ENCODE measurements around the gene ELP4.

Gene ELP4

GRCh38 chr11:31641477-31642062 is 132.0 kb downstream of the ELP4 start:
- H3K4me1 ChIP-seq (ENCODE audit: control insufficient read depth, insufficient read depth, low read length): no peaks in the 10 kb centered on the region
- TF ChIP-seq ATF2 (tag by site-specific recombination; IDR thresholded peaks at IDR 0.05; ENCODE audit: low read depth) (no peak), ZNF580 (tag by site-specific recombination; IDR thresholded peaks at IDR 0.05) (no peak), IKZF3 (tag by site-specific recombination; IDR thresholded peaks at IDR 0.05) (0 out of 2 replicates have a peak, but pooled peaks have one; percentile 46), ZBTB11 (tag by site-specific recombination; conservative IDR thresholded peaks at IDR 0.05; ENCODE audit: low read depth) (no peak), ZNF792 (tag by site-specific recombination; IDR thresholded peaks at IDR 0.05) (no peak), ZNF654 (tag by site-specific recombination; IDR thresholded peaks at IDR 0.05; ENCODE audit: low read depth) (peak; percentile 32)
- CTCF ChIA-PET: interaction anchor here (0.6 to 2.6 kb wide), 41 partner anchors 8 to 803 kb away, joined by 3 to 21 read pairs (median 3); no protein-coding TSS in a partner anchor
- no peaks in the 10 kb centered on the region for H3K36me3 ChIP-seq (ENCODE audit: control insufficient read depth in 2 of 2, insufficient read depth in 1 of 2, low read length in 2 of 2)
- no peak overlapping the region for H3K4me3 ChIP-seq (ENCODE audit: low read depth, low read length)
- H3K9me3 ChIP-seq (ENCODE audit: control insufficient read depth, insufficient read depth, low read depth, low read length): no peaks in the 10 kb centered on the region
- H3K27ac ChIP-seq (ENCODE audit: extremely low read depth, low read depth, low read length): no peak overlapping the region
- POLR2A ChIA-PET: interaction anchor here (0.6 kb wide), 1 partner anchor 140 kb away, joined by 6 read pairs; no protein-coding TSS in a partner anchor

- POLR2A ChIA-PET: no interaction called here
Measured at GRCh38 chr11:31643857-31644256, 134.3 kb downstream of the ELP4 start.

More at GRCh38 chr11:31643857-31644256, 134.3 kb downstream of the ELP4 start:
- Histone ChIP-seq H3K27ac (ENCODE audit: extremely low read depth, low read depth, low read length) (no peak overlapping the region), H3K4me3 (ENCODE audit: low read depth, low read length) (no peak overlapping the region), H3K9me3 (ENCODE audit: control insufficient read depth, insufficient read depth, low read depth, low read length) (no peaks in the 10 kb centered on the region), H3K4me1 (ENCODE audit: control insufficient read depth, insufficient read depth, low read length) (no peaks in the 10 kb centered on the region), H3K36me3 (ENCODE audit: control insufficient read depth in 2 of 2, insufficient read depth in 1 of 2, low read length in 2 of 2) (no peaks in the 10 kb centered on the region)
- TF ChIP-seq ZNF366 (tag by site-specific recombination; conservative IDR thresholded peaks at IDR 0.05) (peak; percentile 37; the same call in 1 of the 2 replicates), PRDM6 (tag by site-specific recombination; IDR thresholded peaks at IDR 0.05) (peak; percentile 43; the same call in 1 of the 2 replicates), ATF2 (tag by site-specific recombination; IDR thresholded peaks at IDR 0.05; ENCODE audit: low read depth) (peak; percentile 24; the same call in 1 of the 2 replicates), ZSCAN23 (tag by site-specific recombination; IDR thresholded peaks at IDR 0.05) (no peak)
- CTCF ChIA-PET: interaction anchor here (0.6 to 2.5 kb wide), 4 partner anchors 169 to 401 kb away, joined by 3 to 11 read pairs (median 6); no protein-coding TSS in a partner anchor

All from HEK293 (cell line).